HG02759 (cell line): ENCODE data around the gene NUTM2D.
A peak's percentile ranks its signal among the peaks of the same experiment; 100 is the strongest.
"Not testable (repeated sequence)": the region's sequence is repeated elsewhere in the genome, so short reads cannot be mapped to it uniquely, and the experiment has no call there.

Experiments
- ATAC-seq: cut with Tn5 transposase; IDR thresholded peaks from one replicate; pipeline ENCODE4 v1.9.1; 2021; ENCODE audit warnings: mild to moderate bottlenecking, moderate library complexity; ENCODE audit not compliant: unreplicated experiment

NUTM2D gene

GRCh38 chr10:87369514-87370112, 12.1 kb downstream of the NUTM2D start:
- not testable (repeated sequence) for ATAC-seq

DNA sequence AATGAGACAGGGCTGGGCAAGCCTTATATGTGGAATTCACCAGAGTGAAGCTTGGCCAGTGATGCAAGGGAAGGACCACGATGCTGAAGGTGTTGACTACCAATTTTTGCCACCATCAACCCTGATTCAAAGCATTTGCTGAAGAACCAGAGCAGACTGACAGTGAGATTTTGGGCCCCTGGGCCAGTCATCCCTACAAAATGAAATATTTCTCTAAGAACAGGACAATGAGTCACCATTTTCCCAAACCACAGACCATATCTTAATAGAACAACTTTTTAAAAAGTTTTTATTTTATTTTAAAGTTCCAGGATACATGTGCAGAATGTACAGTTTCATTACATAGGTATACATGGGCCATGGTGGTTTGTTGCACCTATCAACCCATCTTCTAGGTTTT, 16.5 kb downstream of the NUTM2D start:
- not testable (repeated sequence) for ATAC-seq

GRCh38 chr10:87379115-87379514, 21.6 kb downstream of the NUTM2D start:
- ATAC-seq = not testable (repeated sequence)

DNA sequence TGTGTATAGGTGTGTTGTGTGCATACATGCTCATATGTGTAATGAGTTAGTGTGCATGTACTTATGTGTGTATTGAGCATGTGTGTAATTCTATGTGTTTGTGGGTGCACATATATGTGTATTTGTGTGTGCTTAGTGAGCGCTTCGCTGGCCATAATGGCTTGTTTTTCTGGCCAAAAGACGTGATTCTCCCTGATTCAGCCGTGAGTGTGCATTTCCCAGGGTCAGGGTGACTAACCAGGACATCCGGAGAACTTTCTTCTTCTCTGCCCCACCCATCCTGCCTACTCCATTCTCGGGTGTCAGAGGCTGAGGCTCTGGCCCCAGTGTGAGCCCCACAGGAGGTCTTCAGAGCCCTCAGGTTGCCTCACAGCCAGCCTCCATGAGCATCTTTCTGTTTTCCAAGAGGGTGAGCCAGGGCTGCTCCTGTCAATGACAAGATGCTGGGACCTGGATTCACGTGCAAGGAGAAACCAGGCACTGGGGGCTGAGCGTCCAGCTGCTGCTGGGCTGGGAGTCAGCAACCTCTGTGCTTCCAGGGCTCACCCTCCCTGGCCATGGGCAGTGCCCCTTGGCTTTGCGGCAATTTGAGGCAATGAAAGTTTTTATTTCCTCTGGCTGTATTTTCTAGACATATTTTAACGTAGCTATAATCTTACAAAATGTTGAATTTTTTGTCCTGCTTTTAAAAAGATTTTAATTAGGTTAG, 25.8 kb downstream of the NUTM2D start:
- not testable (repeated sequence) for ATAC-seq

DNA sequence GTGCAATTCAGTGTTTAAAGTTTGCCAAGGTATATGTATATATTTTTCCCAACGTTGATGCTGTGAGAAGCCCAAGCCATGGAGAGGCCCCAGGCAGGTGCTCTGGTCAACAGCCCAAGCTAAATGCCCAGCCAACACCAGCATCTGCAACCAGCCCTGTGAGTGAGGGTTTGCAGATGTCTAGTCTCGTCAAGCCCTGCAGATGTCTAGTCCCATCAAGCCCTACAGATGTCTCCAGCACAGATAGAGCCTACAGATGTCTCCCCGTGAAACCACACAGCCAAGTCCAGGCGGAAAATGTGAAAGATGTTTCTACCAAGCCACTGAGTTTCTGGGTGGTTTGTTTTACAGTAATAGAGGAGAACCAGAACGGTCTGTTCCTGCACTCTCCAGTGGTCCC, 26.7 kb downstream of the NUTM2D start:
- ATAC-seq = not testable (repeated sequence)

- ATAC-seq = not testable (repeated sequence)
Observed at GRCh38 chr10:87385762-87386360, 28.3 kb downstream of the NUTM2D start.

GRCh38 chr10:87391360-87391759, 33.8 kb downstream of the NUTM2D start:
- not testable (repeated sequence) for ATAC-seq

DNA sequence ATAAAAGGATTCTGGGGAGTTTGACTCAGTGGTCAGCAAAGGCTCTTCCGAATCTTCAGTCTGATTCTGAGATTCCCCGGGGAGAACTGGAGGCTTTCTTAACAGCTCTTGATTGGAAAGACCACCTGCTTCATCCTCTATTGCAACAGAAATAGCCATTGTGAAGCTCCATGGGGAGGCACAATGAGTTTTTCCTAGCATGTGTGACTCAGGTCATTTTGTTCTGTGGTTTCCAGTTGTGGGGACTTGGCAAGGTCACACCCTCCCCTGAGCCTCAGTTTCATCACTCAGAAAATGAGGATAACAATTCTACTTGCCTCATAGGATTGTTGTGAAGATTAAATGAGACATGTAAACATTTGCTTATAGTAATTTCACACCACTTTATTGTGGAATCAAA, 38.7 kb downstream of the NUTM2D start:
- ATAC-seq = not testable (repeated sequence)

- ATAC-seq = peak; percentile 64
Observed at GRCh38 chr10:87398436-87398835, 40.9 kb downstream of the NUTM2D start.

DNA sequence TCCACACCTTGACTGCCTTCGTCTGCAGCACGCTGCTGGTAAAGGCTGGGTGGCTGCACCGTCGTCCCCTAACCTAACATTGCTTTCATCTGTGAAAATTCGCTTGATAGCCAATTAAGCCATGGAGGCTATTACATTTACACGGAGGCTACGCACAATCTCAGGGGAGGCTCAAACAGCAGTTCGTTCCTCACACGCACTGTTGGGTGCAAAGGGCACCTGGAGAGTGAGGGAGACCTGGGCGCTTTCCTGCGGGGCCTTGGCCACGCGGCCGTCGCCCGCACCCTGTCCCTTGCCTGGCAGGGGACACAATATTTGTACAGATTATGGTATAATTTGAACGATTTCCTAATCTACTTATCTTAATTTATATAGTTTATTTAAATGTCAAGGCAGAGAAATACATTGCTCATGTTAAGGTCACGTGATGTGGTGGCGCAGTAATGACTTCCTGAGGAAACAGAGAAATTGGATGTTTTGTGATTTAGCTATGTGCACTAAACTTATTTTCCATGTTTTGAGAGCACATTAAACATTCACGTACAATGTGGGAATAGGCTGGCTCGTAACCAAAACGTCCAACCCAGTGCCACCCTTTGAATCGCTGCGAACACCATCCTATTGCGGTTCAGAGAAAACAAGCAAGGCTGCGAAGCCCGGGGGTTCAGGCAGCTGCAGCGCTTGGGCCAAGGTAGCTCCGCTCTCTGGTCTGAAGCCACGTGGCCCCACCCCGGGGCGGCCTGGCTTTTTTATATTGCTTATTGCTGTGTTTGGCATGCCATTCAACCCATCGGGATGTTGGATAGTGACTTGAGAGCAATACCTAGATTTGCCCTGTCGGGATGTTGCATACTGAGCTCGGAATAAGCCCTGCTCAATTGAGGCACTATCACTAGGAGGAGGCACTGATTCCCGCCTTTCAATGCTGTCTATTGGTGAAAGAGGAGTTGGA, 50.2 kb downstream of the NUTM2D start:
- not testable (repeated sequence) for ATAC-seq

DNA sequence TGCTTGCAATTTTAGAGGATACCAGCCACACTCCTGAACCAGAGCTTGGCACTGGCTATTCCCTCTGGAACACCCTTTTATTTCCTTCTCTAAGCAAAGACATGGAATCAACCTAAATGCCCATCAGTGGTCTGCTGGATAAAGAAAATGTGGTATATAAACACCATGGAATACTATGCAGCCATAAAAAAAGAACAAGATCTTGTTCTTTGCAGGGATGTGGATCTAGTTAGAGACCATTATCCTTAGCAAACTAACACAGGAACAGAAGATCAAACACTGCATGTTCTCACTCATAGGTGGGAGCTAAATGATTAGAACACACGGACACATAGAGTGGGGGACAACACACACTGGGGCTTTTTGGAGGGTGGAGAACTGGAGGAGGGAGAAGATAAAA, 56.4 kb downstream of the NUTM2D start:
- not testable (repeated sequence) for ATAC-seq
